GM19043 (cell line): ENCODE results near the gene DHPS.
"Not testable (repeated sequence)": the region's sequence is repeated elsewhere in the genome, so short reads cannot be mapped to it uniquely, and the experiment has no call there.

Experiments used
- ATAC-seq: cut with Tn5 transposase; IDR thresholded peaks from one replicate; pipeline ENCODE4 v1.9.1; 2021; ENCODE audit warnings: low read depth; ENCODE audit not compliant: unreplicated experiment

The DHPS gene

DNA sequence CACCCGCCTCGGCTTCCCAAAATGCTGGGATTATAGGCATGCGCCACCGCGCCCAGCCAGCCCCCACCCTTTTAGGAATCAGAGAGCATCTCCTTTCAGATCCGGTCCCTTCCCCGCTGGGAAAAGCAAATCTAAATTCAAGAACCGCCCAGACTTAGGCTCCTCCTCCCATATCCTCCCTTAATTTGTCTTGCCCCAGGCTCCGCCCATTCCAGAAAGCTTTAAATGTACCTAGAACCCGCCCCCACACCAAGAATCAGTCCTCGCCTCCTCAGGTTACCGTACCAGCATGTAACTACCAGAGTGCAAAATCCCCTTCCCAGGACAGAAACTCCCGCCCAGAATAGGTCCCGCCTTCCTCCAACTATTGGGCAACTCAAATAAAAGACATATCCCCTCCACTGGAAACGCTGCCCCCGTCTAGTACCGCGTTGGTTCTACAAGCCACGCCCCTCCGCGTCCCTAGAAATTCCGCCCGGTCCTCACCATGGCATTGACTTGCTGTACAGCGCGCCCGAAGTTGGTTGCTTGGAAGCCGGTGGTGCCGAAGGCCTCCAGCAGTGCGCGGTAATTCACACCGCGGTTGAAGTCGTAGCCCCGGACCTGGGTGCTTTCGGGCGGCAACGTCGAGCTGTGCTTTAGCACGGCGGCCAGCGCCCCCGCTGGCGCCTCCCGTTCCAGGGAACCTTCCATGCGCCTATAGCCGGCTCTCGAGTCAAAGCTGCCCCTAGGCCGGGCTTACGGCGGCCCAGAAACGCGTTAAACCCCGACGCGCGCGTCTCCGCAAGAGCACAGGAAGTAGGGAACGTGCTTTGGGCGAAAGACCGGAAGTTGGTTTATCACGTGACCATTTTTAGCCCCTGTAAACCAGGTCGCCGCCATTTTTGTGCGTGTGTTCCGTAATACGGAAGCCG, at the start of gene DHPS:
Gene DHPS (minus strand): TSS at position 807 of the 914 bp plus-strand sequence. CDS start 114 bp downstream, at position 693.
- peak; percentile 61 for ATAC-seq

DNA sequence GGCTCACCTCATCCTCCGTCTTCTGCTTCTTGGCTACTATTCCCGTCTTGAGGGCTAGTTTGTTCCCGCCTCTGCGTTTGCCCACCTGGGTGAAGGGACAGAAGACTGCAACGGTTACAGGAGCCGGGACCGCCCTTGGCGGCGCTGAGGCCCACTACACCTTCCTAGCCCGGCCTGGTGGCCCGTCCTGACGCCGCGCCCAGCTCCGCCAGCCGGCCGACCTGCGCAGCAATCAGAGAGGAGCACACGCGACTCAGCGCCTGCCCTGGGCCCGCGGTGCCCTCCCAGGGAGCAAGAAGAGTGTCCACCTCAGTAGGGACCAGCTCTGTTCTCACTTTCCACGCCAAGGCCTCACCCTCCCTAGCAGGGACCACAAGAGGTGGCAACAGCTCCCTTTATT, 49.7 kb upstream of the DHPS start:
- ATAC-seq, result no peak

DNA sequence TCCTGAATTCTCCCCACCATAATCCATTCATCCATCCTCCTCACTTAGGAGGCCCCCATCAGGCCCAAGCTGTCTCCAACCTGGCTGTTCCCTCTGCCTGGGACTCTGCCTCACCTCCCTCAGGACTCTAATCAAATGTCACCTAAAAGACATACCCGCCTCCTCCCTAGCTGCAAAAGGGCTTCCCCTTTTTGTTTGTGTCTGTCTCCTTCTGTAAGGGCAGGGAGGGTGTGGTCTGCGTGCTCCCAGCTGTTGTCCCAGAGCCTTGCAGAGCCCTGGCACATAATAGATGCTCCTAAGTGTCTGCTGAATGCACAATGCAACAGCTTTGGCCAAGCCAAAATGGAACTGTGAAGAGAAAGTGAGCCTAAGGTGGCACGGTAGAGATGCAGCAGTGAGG, 48.4 kb upstream of the DHPS start:
- no peak for ATAC-seq

DNA sequence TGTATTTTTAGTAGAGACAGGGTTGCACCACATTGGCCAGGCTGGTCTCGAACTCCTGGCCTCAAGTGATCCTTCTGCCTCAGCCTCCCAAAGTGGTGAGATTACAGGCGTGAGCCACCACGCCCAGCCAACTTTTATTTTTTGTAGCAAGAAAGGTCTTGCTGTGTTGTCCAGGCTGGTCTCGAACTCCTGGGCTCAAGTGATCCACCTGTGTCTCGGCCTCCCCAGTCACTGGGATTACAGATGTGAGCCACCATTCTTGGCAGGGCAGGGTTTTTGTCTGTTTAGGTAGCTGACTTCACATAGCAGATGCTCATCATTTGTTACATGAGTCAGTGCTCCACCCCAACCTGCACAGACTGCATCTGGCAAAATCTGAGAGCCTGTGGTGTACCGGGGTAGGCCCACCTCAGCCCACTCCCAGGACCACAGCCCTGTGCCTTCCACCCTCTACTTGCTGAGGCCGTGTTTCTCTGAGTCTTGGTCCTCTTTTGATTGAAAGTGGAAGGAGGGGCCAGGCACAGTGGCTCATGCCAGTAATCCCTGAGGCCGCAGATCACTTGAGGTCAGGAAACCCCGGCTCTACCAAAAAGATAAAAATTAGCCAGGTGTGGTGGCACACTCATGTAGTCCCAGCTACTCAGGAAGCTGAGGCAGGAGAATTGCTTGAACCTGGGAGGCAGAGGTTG, 46.2 kb upstream of the DHPS start:
- ATAC-seq, result no peak

DNA sequence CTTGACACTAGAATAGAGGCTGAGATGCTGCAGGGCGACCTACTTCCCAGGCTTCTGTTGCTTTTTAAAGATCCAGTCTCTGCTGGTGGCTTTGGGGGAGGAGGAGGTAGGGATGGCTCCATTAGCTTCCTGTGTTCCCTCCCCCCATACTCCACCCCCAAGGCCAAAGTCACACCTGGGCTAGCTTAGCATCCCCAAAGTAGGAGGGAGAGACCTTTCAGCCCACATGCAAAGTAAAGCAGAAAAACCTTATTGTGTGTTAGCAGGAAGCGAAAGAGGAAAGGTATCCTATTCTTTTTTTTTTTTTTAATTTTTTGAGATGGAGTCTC, 45.3 kb upstream of the DHPS start:
- ATAC-seq, result no peak

DNA sequence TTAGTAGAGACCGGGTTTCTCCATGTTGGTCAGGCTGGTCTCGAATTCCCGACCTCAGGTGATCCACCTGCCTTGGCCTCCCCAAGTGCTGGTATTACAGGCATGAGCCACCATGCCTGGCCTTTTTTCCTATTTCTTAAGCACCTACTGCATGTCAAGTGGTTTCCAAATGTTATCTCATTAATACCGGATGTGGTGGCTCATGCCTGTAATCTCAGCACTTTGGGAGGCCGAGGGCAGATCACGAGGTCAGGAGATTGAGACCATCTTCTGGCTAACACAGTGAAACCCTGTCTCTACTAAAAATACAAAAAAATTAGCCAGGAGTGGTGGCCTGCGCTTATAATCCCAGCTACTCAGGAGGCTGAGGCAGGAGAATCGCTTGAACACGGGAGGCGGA, 43.9 kb upstream of the DHPS start:
- ATAC-seq, result not testable (repeated sequence)

DNA sequence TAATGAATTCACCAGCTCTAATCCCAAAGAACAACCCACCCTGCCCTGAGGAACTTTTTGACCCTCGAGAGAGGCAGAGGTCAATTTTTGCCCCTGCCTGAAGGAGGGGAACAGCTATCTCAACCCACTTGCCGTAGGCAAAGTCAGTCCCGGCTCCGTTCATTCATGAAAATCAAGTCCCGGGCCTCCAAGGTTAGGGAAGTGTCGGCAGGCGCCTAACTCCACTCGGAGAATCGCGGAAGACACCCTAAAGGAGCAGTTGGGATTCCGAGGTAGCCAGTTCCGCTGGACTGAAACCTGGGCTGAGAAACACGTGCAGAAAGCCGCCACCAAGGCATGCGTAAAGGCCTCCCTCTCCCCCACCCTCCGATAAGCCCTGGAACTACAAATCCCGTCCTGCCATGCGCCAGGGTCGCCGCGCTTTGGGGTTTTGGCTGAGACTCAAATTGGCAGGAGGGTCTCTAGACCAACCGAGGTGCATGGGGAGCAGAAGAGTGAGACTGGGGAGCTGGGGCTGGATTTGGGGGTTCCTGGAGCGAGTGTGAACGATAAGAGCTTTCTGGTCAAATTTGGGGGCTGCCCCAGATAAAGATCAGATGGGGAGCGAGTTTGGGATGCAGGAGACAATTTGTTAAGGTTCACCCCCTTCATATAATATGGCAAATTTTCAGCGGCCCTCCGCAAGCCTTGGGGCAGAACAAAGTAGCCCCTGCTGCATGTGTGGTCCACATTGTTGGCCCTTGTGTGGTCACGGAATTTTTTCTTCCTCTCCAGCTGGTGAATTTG, 42.2 kb upstream of the DHPS start, which contains the start of gene TNPO2:
Gene TNPO2 (minus strand): TSS at position 292 of the 786 bp plus-strand sequence. CDS start 2,955 bp downstream, outside the sequence.
- ATAC-seq, result no peak

DNA sequence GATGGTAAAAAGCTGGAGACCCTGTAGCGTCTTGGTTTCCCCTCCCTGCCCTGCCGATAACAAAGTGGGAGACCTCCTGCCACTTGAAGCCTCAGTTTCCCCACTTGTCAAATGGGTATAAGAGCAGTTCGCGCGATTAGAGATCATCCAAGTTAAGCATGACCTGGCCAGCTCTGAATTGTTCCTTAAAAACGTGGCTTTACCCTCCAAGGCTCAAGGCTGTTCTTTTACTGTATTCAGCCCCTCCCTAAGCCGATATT, 41.6 kb upstream of the DHPS start:
- ATAC-seq, result no peak

DNA sequence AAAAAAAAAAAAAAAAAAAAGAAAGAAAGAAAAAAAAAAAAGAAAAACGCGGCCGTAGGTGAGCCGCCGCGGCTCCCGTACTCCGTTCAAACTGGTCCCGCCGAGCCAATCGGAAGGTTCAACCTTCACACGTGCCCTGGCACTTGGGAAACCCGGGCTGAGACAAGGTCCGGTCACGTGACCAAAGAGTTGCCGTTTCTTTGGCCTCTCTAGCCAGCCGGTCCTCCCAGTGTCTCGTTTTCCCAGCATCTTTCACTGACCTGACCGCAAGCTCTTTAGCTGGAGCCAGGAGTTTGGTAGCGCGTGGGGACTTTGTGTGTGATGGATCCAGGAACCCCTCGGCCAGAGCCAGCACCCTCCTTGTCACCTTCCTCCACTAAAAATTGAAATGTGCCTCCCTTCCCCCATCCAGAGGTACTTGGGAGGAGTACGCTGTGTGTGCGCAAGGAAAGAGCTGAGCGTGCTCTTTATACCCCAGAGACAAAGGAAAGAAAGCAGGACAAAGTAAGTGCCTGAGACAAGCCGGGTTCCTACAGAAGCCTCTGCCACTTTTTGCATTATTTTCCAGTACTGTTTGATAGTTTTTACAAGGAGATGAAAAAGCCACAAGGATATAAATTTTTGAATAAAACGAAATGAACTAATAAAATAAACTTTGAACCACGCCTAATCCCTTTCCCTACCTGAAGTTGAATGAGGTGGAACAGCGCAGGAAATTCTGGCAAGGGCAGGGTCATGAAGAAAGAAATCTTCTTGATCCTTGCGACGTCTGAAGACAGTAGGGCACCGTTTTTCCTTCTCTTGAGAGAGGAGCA, 41.1 kb upstream of the DHPS start:
- ATAC-seq, result peak; percentile 75

DNA sequence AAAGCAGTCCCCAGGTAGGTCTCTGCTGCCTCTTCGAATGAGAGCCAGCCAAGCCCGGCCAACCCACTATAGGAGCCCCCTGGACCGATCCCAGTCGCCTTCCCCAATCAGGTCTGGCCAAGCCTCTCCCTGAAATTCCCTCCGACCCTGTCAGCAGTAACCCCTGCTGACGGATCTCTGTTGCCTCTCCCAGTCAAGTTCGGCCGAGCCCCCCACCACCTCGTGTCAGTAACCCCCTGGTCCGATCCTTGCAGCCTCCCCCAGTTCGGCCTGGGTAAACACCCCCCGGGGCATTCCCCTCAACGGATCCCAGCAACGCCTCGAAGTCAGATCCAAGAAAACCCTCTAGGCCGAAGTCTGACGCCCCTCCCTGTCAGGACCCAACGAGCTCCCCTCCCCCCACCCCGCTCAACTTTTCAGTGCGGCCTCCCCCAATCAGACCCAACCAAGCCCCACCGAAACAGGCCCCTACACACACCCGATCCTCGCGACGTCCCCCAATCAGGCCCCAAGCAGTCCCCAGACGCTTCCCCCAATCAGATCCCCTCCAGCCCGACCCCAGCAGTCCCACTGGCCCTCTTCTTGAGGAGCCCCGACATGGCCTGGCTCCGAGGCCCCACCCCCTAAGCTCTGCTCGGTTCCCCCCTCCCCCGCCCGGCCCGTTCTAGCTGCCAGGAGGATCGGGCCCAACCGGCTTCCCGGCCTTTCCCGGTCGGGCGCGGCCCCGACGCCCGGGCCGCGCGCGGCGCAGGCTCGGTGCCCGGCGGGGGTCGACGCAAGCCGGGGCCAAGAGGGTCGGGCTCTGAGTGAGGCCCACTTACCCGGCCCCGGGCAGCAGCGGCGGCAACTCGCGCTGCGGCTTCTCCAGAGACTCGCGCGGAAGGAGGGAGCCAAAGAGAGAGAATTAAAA, 40.2 kb upstream of the DHPS start:
- no peak for ATAC-seq

DNA sequence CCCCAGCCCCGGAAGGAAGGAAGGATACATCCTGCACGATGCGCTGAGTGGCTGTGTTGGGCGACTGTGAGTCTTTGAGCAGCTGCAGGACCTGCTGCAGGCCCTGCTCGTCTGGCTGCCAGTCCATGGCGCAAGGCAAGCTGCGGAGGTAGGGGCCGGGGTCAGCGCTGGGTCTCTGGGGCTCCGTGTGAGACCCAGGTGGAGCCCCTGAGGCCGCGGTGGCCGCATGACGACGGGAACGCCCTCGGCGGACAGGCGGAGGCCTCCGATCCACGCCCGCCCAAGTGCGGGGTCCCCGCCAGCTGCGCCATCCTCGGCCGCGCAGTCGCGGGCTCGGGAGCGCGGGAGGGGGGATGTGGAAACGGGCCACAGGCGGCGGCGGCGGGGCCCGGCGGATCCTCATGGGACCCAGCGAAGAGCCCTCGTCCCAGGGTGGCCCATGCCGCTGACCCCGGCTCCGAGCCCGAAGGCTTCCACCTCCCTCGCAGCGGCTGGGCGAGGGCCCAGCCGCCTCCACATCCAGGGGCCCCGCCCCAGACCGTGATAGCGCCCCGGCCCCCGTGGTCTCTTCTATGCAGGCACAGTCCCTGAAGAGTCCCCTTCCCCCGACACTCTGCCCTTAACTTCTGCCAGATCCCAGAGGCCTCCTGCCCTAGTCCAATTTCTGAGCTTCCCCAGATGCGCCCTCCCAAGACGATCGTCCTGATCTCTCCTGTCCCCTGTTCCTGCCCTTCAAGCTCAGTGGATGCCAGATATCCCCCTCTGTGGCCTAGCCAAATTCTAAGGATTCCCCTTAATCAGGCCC, 39.4 kb upstream of the DHPS start:
- ATAC-seq, result no peak

DNA sequence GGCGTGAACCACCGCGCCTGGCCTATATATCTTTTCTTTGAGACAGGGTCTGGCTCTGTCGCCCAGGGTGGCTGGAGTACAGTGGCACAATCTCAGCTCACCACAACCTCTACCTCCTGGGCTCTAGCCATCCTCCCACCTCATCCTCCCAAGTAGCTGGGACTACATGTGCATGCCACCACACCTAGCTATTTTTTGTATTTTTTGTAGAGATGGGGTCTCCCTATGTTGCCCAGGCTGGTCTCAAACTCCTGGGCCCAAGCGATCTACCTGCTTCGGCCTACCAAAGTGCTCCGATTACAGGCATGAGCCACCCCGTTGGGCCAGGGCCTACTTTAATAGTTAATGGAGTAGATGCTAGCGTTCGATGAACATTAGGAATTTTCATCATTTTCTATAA, 38.6 kb upstream of the DHPS start:
- ATAC-seq, result no peak

DNA sequence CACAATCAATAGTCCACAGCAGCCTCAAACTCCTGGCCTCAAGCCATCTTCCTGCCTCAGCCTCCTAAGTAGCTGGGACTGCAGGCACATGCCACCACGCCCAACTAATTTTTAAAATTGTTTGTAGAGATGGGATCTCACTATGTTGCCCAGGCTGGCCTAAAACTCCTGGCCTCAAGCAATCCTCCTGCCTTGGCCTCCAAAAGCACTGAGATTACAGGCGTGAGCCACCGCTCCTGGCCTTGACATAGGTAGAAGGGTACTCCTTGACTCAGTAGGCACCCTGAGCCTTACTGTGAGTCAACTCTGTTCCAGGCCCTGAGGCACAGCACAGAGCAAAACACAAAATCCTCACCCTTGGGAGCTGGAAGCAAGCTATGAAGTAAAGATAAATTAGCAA, 34.2 kb upstream of the DHPS start:
- no peak for ATAC-seq

DNA sequence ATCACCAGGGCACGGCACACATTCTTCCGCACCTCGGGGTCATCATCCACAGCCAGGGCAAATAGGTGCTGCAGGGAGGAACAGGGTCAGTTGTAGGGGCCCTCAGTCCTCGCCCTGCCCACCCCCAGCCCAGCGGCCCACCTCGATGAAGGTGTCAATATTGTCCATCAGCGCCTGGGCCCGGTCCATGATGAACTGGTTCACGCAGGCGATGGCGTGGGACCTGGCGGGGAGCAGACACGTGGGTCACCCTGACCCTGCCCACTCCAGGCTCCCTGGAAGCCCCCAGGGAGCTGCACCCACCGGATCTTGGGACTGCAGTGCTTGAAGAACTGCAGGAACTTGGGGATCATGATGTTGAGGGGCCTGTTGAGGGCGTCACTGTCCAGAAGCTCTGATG, 33.4 kb upstream of the DHPS start:
- no peak for ATAC-seq

DNA sequence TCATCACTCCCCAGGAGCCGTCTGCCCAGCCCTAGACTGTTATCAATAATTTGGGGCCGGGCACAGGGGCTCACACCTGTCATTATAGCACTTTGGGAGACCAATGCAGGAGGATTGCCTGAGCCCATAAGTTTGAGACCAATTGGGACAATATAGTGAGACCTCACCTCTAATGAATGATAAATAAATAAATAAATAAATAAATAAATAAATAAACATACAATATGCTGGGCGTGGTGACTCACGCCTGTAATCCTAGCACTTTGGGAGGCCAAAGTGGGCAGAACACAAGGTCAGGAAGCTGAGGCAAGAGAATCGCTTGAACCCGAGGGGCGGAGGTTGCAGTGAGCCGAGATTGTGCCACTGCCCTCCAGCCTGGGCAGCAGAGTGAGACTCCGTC, 31.6 kb upstream of the DHPS start:
- ATAC-seq, result not testable (repeated sequence)

DNA sequence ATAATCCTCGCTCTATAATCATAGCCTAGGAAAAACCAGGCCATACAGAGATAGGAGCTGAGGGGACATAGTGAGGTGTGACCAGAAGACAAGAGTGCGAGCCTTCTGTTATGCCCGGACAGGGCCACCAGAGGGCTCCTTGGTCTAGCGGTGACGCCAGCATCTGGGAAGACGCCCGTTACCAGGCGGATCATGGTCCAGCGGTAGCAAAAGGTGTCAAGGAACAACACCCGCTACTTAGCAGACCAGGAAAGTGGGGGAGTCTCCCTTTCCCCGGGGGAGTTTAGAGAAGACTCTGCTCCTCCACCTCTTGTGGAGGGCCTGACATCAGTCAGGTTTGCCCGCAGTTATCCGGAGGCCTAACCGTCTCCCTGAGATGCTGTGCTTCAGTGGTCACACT, 30.4 kb upstream of the DHPS start:
- ATAC-seq, result not testable (repeated sequence)

DNA sequence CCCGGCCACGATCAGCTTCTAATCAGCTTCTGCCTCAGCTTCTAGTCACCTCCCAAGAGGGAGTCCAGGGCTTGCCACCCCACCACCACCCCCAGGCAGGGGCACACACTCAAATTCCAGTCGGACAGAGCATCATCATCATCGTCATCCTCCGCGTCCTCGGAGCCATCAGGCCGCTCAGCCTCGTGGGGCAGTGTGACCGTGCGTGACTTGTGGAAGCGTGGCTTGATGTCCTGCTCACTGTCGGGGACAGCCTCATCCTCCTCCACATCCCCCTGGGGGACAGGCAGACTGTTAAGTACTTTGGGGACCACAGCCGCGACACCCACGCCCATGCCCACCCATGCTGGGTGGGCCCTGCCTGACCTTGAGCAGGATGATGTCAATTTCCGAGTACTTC, 29.5 kb upstream of the DHPS start:
- no peak for ATAC-seq

DNA sequence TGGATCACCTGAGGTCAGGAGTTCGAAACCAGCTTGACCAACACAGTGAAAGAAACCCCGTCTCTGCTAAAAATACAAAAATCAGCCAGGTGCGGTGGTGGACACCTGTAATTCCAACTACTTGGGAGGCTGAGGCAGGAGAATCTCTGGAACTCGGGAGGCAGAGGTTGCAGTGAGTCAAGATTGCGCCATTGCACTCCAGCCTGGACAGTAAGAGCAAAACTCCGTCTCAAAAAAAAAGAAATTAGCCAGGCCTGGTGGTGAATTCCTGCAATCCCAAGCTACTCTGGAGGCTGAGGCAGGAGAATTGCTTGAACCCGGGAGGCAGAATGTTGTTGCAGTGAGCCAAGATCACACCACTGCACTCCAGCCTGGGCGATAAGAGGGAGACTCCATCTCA, 27.0 kb upstream of the DHPS start:
- no peak for ATAC-seq

DNA sequence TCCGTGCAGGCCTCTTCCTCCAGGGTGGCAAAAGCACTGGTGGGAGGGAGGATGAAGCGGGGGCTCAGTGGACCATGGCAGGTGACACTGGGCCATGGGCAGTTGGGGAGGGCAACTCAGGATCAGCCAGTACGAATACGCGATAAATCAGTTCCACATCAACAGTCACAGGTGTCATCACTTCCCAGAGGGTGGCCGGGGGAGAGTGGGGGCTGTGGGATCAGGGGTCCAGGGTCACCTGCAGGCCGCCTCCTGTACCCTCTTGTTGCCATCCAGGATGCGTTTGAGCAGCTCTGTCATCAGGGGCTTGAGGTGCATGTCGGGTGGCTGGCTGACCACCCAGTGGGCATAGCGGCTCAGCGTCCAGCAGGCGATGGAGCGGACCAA, 24.6 kb upstream of the DHPS start:
- ATAC-seq, result no peak
